K562 (cell line): ENCODE results near the gene FAM171A1.
A peak's percentile ranks its signal among the peaks of the same experiment; 100 is the strongest.

Experiments used
- AFF4 ChIP-seq: sonication (generic); formaldehyde crosslinking; IDR thresholded peaks from 2 replicates; pipeline ENCODE4 v1.8.0; 2023; ENCODE audit warnings: mild to moderate bottlenecking, missing genetic modification reagents
- CTCF ChIP-seq, 3 experiments: IDR thresholded peaks in 2 of 3; conservative IDR thresholded peaks in 1 of 3; 2 replicates each; pipeline ENCODE4 v1.5.1; 2011 to 2012; ENCODE audit warnings: low read length in 3 of 3, mild to moderate bottlenecking in 3 of 3, control low read depth in 2 of 3, improper control_type of control experiment in 1 of 3, inconsistent platforms in 1 of 3, low read depth in 1 of 3, mixed read lengths in 1 of 3, moderate library complexity in 1 of 3; ENCODE audit not compliant: insufficient read depth in 2 of 3
- EZH2 ChIP-seq: IDR thresholded peaks from 2 replicates; pipeline ENCODE4 v1.6.1; 2012; ENCODE audit warnings: low read depth, mild to moderate bottlenecking, inconsistent platforms, low read length, borderline replicate concordance
- ILK ChIP-seq: fragments of 450-650 bp; IDR thresholded peaks from 2 replicates; pipeline ENCODE4 v1.6.1; 2016; ENCODE audit warnings: missing genetic modification characterization, low read depth, mild to moderate bottlenecking, missing compliant biosample characterization, moderate library complexity, borderline replicate concordance
- MAX ChIP-seq: sonication (generic); formaldehyde crosslinking; IDR thresholded peaks from 2 replicates; pipeline ENCODE4 v1.9.0; 2022; ENCODE audit warnings: mild to moderate bottlenecking, missing genetic modification reagents
- PHF8 ChIP-seq: fragments of 200-600 bp; sonication (generic); IDR thresholded peaks from 2 replicates; pipeline ENCODE4 v1.6.1; 2012; ENCODE audit warnings: mixed run types, mild to moderate bottlenecking, inconsistent platforms, low read length, moderate library complexity, borderline replicate concordance
- SIN3A ChIP-seq, 2 experiments: fragments of 150-350 bp in 1 of 2; IDR thresholded peaks; 2 replicates each; pipeline ENCODE4 v1.6.1; 2011 to 2016; ENCODE audit warnings: borderline replicate concordance in 2 of 2, low read depth in 2 of 2, low read length in 2 of 2, mild to moderate bottlenecking in 2 of 2, moderate library complexity in 2 of 2; ENCODE audit not compliant: control insufficient read depth in 1 of 2
- SMAD3 ChIP-seq: fragments of 450-650 bp; formaldehyde crosslinking; conservative IDR thresholded peaks from 2 replicates; pipeline ENCODE4 v1.4.0; 2020; ENCODE audit warnings: mild to moderate bottlenecking
- UBTF ChIP-seq, 2 experiments: IDR thresholded peaks; 2 replicates each; pipeline ENCODE4 v1.6.1; 2012; ENCODE audit warnings: improper control_type of control experiment in 2 of 2, low read depth in 2 of 2, low read length in 2 of 2, borderline replicate concordance in 1 of 2
- ZBTB1 ChIP-seq: sonication (generic); formaldehyde crosslinking; IDR thresholded peaks from 2 replicates; pipeline ENCODE4 v1.8.1; 2023; ENCODE audit warnings: missing genetic modification reagents, low read depth, mild to moderate bottlenecking, borderline replicate concordance
- ZBTB33 ChIP-seq: sonication (generic); formaldehyde crosslinking; IDR thresholded peaks from 2 replicates; pipeline ENCODE4 v1.8.1; 2023; ENCODE audit warnings: mild to moderate bottlenecking, missing genetic modification reagents
- ZBTB34 ChIP-seq: fragments of 250-450 bp; sonication (Bioruptor Pico); IDR thresholded peaks from 2 replicates; pipeline ENCODE4 v1.8.0; 2021; ENCODE audit warnings: mild to moderate bottlenecking, moderate library complexity

- TF ChIP-seq AFF4 (CRISPR knock-in tag) (no peak), ZBTB33 (CRISPR knock-in tag) (no peak), CTCF (IDR thresholded peaks at IDR 0.05 in 2 of 3, conservative IDR thresholded peaks at IDR 0.05 in 1 of 3; ENCODE audit: insufficient read depth in 2 of 3, low read depth in 1 of 3, low read length in 3 of 3) (no peak), SMAD3 (CRISPR knock-in tag) (no peak), EZH2 (no peak), UBTF (IDR thresholded peaks at IDR 0.05; ENCODE audit: borderline replicate concordance in 1 of 2, low read depth in 2 of 2, low read length in 2 of 2) (no peak), ZBTB34 (CRISPR knock-in tag) (no peak), PHF8 (no peak), MAX (peak; percentile 57), ZBTB1 (CRISPR knock-in tag) (no peak), SIN3A (IDR thresholded peaks at IDR 0.05; ENCODE audit: borderline replicate concordance in 2 of 2, control insufficient read depth in 1 of 2, low read depth in 2 of 2, low read length in 2 of 2) (no peak), ILK (tag) (no peak)
Observed at GRCh38 chr10:15244635-15245197, 126.4 kb downstream of the FAM171A1 start.
